Measurements from ENCODE around the gene STPG1. TPM values are rescaled to one million over a fixed set of nuclear protein-coding genes. Genes with fewer than 3 reads are reported as not detected.

STPG1 gene
- total RNA-seq, 4 donors from 2014 or later: 2.2 to 5.1 (median 3.5) TPM

GRCh38 chr1:24426744-24427544, 13.4 kb upstream of the STPG1 start:
- DNase-seq (ENCODE audit: low spot score): no peak

GRCh38 chr1:24425922-24426321, 12.3 kb upstream of the STPG1 start:
- ATAC-seq (ENCODE audit: low FRiP score) (no peak), DNase-seq (ENCODE audit: low spot score) (no peak)
- no peak for TF ChIP-seq CTCF (IDR thresholded peaks at IDR 0.05)

More at GRCh38 chr1:24426744-24427544, 13.4 kb upstream of the STPG1 start:
- ATAC-seq (ENCODE audit: low FRiP score): no peak
- no peak for TF ChIP-seq CTCF (IDR thresholded peaks at IDR 0.05)

- DNase-seq (ENCODE audit: low spot score) (no peak), ATAC-seq (ENCODE audit: low FRiP score) (no peak)
- TF ChIP-seq CTCF (IDR thresholded peaks at IDR 0.05): no peak
Observed at GRCh38 chr1:24425441-24425840, 11.9 kb upstream of the STPG1 start.

- no peak for TF ChIP-seq CTCF (IDR thresholded peaks at IDR 0.05)
- ATAC-seq (ENCODE audit: low FRiP score): no peak
- DNase-seq (ENCODE audit: low spot score): no peak
Observed at GRCh38 chr1:24424990-24425389, 11.4 kb upstream of the STPG1 start.

GRCh38 chr1:24424207-24424606, 10.6 kb upstream of the STPG1 start:
- ATAC-seq (ENCODE audit: low FRiP score): no peak
- no peak for DNase-seq (ENCODE audit: low spot score)
- no peak for TF ChIP-seq CTCF (IDR thresholded peaks at IDR 0.05)

GRCh38 chr1:24421502-24421901, 7.9 kb upstream of the STPG1 start:
- no peak for ATAC-seq (ENCODE audit: low FRiP score)

More at GRCh38 chr1:24421502-24421901, 7.9 kb upstream of the STPG1 start:
- DNase-seq (ENCODE audit: low spot score): no peak
- no peak for TF ChIP-seq CTCF (IDR thresholded peaks at IDR 0.05)

Data from omental fat pad (tissue), 4 donors.